Neural cell (in vitro differentiated cells): ENCODE data around the gene KERA. TPM values are rescaled to one million over a fixed set of nuclear protein-coding genes. Genes with fewer than 3 reads are reported as not detected.

Source experiments
- H2AFZ ChIP-seq: fragments of 200-600, 300-800 bp; sonication (generic), shearing (Covaris generic); 2 replicates; pipeline ENCODE4 v1.6.0; 2014; ENCODE audit warnings: low read depth, mild to moderate bottlenecking, antibody characterized with exemption, low read length, moderate library complexity
- H3F3A ChIP-seq: fragments of 200-600 bp; shearing (Covaris generic); 2 replicates; pipeline ENCODE4 v1.6.1; 2016; ENCODE audit warnings: mild to moderate bottlenecking, moderate library complexity, mixed read lengths, antibody characterized with exemption, low read length; ENCODE audit not compliant: insufficient read depth, poor library complexity, severe bottlenecking
- H3K27ac ChIP-seq: fragments of 200-600, 300-800 bp; sonication (generic), shearing (Covaris generic); 2 replicates; pipeline ENCODE4 v1.5.1; 2014; ENCODE audit warnings: mild to moderate bottlenecking, low read length, moderate library complexity
- H3K27me3 ChIP-seq: fragments of 300-800, 200-600 bp; sonication (generic), shearing (Covaris generic); 2 replicates; pipeline ENCODE4 v1.6.0; 2014; ENCODE audit warnings: mild to moderate bottlenecking, low read depth, low read length, moderate library complexity; ENCODE audit not compliant: insufficient read depth
- H3K36me3 ChIP-seq: fragments of 300-800, 200-600 bp; sonication (generic), shearing (Covaris generic); 2 replicates; pipeline ENCODE4 v1.5.1; 2014; ENCODE audit warnings: mild to moderate bottlenecking, antibody characterized with exemption, low read length, moderate library complexity; ENCODE audit not compliant: insufficient read depth
- H3K4me2 ChIP-seq: fragments of 300-800, 200-600 bp; sonication (generic), shearing (Covaris generic); 2 replicates; pipeline ENCODE4 v1.6.0; 2014; ENCODE audit warnings: mild to moderate bottlenecking, low read length
- H3K4me3 ChIP-seq: fragments of 300-800, 200-600 bp; sonication (generic), shearing (Covaris generic); 2 replicates; pipeline ENCODE4 v1.5.1; 2014; ENCODE audit warnings: mild to moderate bottlenecking, low read length, moderate library complexity
- H3K79me2 ChIP-seq: fragments of 200-600 bp; shearing (Covaris generic); replicated peaks from 2 replicates; pipeline ENCODE4 v1.6.0; 2014; ENCODE audit warnings: mild to moderate bottlenecking, low read length, moderate library complexity; ENCODE audit not compliant: insufficient read depth
- H3K9ac ChIP-seq: fragments of 300-800, 200-600 bp; sonication (generic), shearing (Covaris generic); 2 replicates; pipeline ENCODE4 v1.6.1; 2016; ENCODE audit warnings: mild to moderate bottlenecking, low read length, mixed read lengths
- H3K9me2 ChIP-seq: fragments of 200-600 bp; shearing (Covaris generic); 2 replicates; pipeline ENCODE4 v1.6.1; 2016; ENCODE audit warnings: mild to moderate bottlenecking, low read length, mixed read lengths; ENCODE audit not compliant: insufficient read depth
- H3K9me3 ChIP-seq: fragments of 200-600, 300-800 bp; sonication (generic), shearing (Covaris generic); 2 replicates; pipeline ENCODE4 v1.6.1; 2016; ENCODE audit warnings: mild to moderate bottlenecking, mixed run types, low read length, moderate library complexity, mixed read lengths
- H4K20me1 ChIP-seq: fragments of 200-600 bp; shearing (Covaris generic); 2 replicates; pipeline ENCODE4 v1.6.1; 2016; ENCODE audit warnings: mild to moderate bottlenecking, mixed run types; ENCODE audit not compliant: insufficient read depth
- CTCF ChIP-seq: fragments of 450-650 bp; IDR thresholded peaks from 2 replicates; pipeline ENCODE4 v1.5.1; 2014; ENCODE audit warnings: antibody characterized with exemption, mild to moderate bottlenecking, moderate library complexity; ENCODE audit not compliant: poor library complexity, severe bottlenecking
- EP300 ChIP-seq: fragments of 450-650 bp; conservative IDR thresholded peaks from 2 replicates; pipeline ENCODE4 v1.6.1; 2014; ENCODE audit warnings: antibody characterized with exemption, mild to moderate bottlenecking, moderate library complexity; ENCODE audit not compliant: poor library complexity, severe bottlenecking
- EZH2 ChIP-seq: fragments of 200-600, 300-800 bp; shearing (Covaris generic), sonication (generic); IDR thresholded peaks from 2 replicates; pipeline ENCODE4 v1.6.1; 2014; ENCODE audit warnings: antibody characterized with exemption, low read length, borderline replicate concordance, mild to moderate bottlenecking; ENCODE audit not compliant: insufficient read depth, poor library complexity, severe bottlenecking
- MXI1 ChIP-seq: fragments of 450-650 bp; conservative IDR thresholded peaks from 2 replicates; pipeline ENCODE4 v1.6.1; 2014; ENCODE audit warnings: antibody characterized with exemption, mild to moderate bottlenecking; ENCODE audit not compliant: poor library complexity, severe bottlenecking
- POLR2AphosphoS5 ChIP-seq: IDR thresholded peaks from 2 replicates; pipeline ENCODE4 v1.6.1; 2012
- RAD21 ChIP-seq: fragments of 450-650 bp; conservative IDR thresholded peaks from 2 replicates; pipeline ENCODE4 v1.6.1; 2014; ENCODE audit warnings: antibody characterized with exemption, mild to moderate bottlenecking, moderate library complexity
- REST ChIP-seq: IDR thresholded peaks from 2 replicates; pipeline ENCODE4 v1.6.1; 2012; ENCODE audit warnings: borderline replicate concordance
- SMC3 ChIP-seq: fragments of 450-650 bp; conservative IDR thresholded peaks from 2 replicates; pipeline ENCODE4 v1.6.1; 2014; ENCODE audit warnings: antibody characterized with exemption, mild to moderate bottlenecking, moderate library complexity; ENCODE audit not compliant: poor library complexity
- TAF1 ChIP-seq: IDR thresholded peaks from 2 replicates; pipeline ENCODE4 v1.6.1; 2012; ENCODE audit warnings: low read depth
- polyA plus RNA-seq: library from polyadenylated mRNA; depleted of rRNA; stranded (reverse); fragments of >200 nt; gene quantifications from 2 replicates; pipeline ENCODE4 v1.2.3, GENCODE V29; 2014

Gene KERA
- polyA plus RNA-seq, 1 donor from 2014 or later, result not detected

- H3K9me2 ChIP-seq, result no peaks in the 10 kb centered on the region
- H3K36me3 ChIP-seq, result no peaks in the 10 kb centered on the region
- no peaks in the 10 kb centered on the region for H4K20me1 ChIP-seq
- H3K4me2 ChIP-seq, result no peak overlapping the region
- no peak overlapping the region for H3K4me3 ChIP-seq
- H3K27ac ChIP-seq, result no peak overlapping the region
- H3F3A ChIP-seq, result no peaks in the 10 kb centered on the region
- no peaks in the 10 kb centered on the region for H3K27me3 ChIP-seq
- TF ChIP-seq RAD21 (no peak), EP300 (no peak), SMC3 (no peak), EZH2 (no peak), MXI1 (no peak), POLR2AphosphoS5 (no peak)
- H2AFZ ChIP-seq, result no peak overlapping the region
- no peaks in the 10 kb centered on the region for H3K79me2 ChIP-seq
- no peak overlapping the region for H3K9ac ChIP-seq
- H3K9me3 ChIP-seq, result no peaks in the 10 kb centered on the region
Observed at GRCh38 chr12:91037276-91037675, 20.5 kb downstream of the KERA start.

- Histone ChIP-seq H3K4me2 (no peak overlapping the region), H3K27me3 (no peaks in the 10 kb centered on the region), H3K79me2 (no peaks in the 10 kb centered on the region), H4K20me1 (no peaks in the 10 kb centered on the region), H3K9me2 (no peaks in the 10 kb centered on the region), H3K9me3 (no peaks in the 10 kb centered on the region), H3K36me3 (no peaks in the 10 kb centered on the region), H2AFZ (no peak overlapping the region), H3F3A (no peaks in the 10 kb centered on the region), H3K4me3 (no peak overlapping the region), H3K9ac (no peak overlapping the region), H3K27ac (no peak overlapping the region)
- TF ChIP-seq EZH2 (no peak), CTCF (no peak), EP300 (no peak), MXI1 (no peak), TAF1 (no peak), SMC3 (no peak), REST (no peak), RAD21 (no peak), POLR2AphosphoS5 (no peak)
Observed at GRCh38 chr12:91033251-91033650, 24.6 kb downstream of the KERA start.
